Esophagus (tissue), 2 donors: ENCODE results near the gene CLIC6. TPM values are rescaled to one million over a fixed set of nuclear protein-coding genes. Genes with fewer than 3 reads are reported as not detected.

Source experiments
- H3K27ac ChIP-seq, 2 donors: one replicate each; pipeline ENCODE4 v1.5.1; 2013; ENCODE audit warnings: low read depth in 2 of 2, mild to moderate bottlenecking in 2 of 2, inconsistent platforms in 1 of 2, low read length in 1 of 2, moderate library complexity in 1 of 2
- H3K27me3 ChIP-seq, 2 donors: one replicate each; pipeline ENCODE4 v1.6.1; 2013; ENCODE audit warnings: low read length in 2 of 2, control low read depth in 1 of 2, mild to moderate bottlenecking in 1 of 2; ENCODE audit not compliant: insufficient read depth in 2 of 2, control insufficient read depth in 1 of 2
- H3K36me3 ChIP-seq, 2 donors: one replicate each; pipeline ENCODE4 v1.6.1; 2013; ENCODE audit warnings: low read length in 1 of 2; ENCODE audit not compliant: control insufficient read depth in 2 of 2, insufficient read depth in 2 of 2
- H3K4me1 ChIP-seq, 2 donors: one replicate each; pipeline ENCODE4 v1.6.1; 2013; ENCODE audit warnings: low read length in 1 of 2; ENCODE audit not compliant: control insufficient read depth in 2 of 2, insufficient read depth in 2 of 2
- H3K4me3 ChIP-seq, 2 donors: one replicate each; pipeline ENCODE4 v1.5.1; 2013; ENCODE audit warnings: low read length in 2 of 2, mild to moderate bottlenecking in 2 of 2, low read depth in 1 of 2, moderate library complexity in 1 of 2
- H3K9me3 ChIP-seq, 2 donors: one replicate each; pipeline ENCODE4 v1.6.1; 2013; ENCODE audit warnings: mild to moderate bottlenecking in 2 of 2, low read depth in 1 of 2, low read length in 1 of 2, moderate library complexity in 1 of 2; ENCODE audit not compliant: control insufficient read depth in 2 of 2, insufficient read depth in 1 of 2
- WGBS, 2 donors: extraction: QIAGEN DNeasy Blood & Tissue Kit; methylation state at CpG; one replicate each; pipeline ENCODE4 v1.1.7; 2013; 5-methylcytosine and 5-hydroxymethylcytosine counted together
- polyA plus RNA-seq, 2 donors: library from polyadenylated mRNA; stranded (reverse); fragments of 200-250 nt; gene quantifications; one replicate each; pipeline ENCODE4 v1.2.3, GENCODE V29; 2013
- donor health status: healthy with polysubstance abuse.
- donor health status: Bipolar disorder and iron deficiency.

Gene CLIC6
- polyA plus RNA-seq, 2 donors: 0.45 to 0.68 TPM

DNA sequence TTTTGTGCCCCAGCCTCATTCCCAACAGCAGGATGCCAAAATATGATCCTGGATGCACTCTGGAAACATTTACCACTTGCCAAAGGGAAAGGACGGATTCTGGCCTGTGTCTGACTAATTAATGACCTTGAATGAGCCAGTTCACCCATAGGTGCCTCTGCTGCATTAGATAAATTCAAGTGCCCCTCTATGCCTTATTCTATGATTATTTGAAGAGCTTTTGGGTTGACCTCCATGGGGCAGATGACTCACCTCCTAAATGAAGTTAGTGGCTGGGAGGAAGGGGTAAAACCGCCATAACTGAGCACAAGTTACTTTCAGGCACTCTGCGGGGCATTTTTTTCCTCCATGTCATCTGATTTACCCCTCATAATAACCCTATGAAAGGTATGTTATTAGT is 98.1 kb downstream of the CLIC6 start:
- Histone ChIP-seq H3K27me3 (no peaks in the 10 kb centered on the region), H3K4me1 (no peaks in the 10 kb centered on the region), H3K36me3 (no peaks in the 10 kb centered on the region), H3K4me3 (no peak overlapping the region), H3K27ac (no peak overlapping the region), H3K9me3 (no peaks in the 10 kb centered on the region)
- WGBS, 2 donors: 82 to 85% methylated on average over 3 of the region's 3 CpGs

Other genes with a start within 250 kb of the CLIC6 start
- not detected for gene SMIM34, start 245.0 kb upstream of the CLIC6 start, polyA plus RNA-seq
- under 1 TPM; 0.04 to 0.12 TPM for gene KCNE1, start 156.8 kb upstream of the CLIC6 start, polyA plus RNA-seq
- 1 to 10 TPM; 6.4 to 9.9 TPM for gene RCAN1, start 53.9 kb upstream of the CLIC6 start, polyA plus RNA-seq